ENCODE results near the gene PRDM8.
"Not testable (repeated sequence)": the region's sequence is repeated elsewhere in the genome, so short reads cannot be mapped to it uniquely, and the experiment has no call there.

Gene PRDM8

DNA sequence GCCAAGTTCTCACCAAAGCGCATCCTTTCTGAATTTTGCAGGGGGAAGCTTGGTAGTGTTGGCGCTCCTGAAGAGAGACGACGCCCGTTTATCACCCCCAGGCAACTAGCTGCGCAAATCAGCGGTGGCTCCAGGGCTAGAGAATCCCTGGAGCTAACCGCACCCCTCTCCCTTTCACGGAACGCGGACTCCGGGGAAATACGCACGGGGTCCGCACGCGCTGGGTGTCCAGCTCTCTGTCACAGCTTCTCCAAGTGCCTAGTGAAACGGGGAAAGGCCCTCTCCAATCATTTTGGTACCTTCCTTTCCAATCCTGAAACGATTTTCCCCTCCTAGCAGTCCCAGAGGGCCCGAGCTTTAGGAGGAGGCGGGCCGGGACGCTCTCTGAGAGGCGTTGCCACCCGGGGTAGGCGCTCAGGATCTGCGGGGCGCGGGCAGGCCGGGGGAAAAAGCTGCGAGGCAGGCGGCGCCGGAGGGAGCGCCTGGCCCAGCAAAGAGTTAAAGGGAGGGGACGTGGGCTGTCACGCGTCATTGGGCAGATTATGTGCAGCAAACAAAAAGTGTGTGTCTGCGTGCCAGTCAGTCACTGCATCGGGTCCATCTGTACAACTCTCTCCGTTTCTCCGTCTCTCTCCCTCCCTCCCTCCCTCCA is at the start of gene PRDM8:
PRDM8 (plus strand) TSS at position 582 of the 652 bp plus-strand sequence. CDS start 2,578 bp downstream, outside the sequence.
- no peak for DNase-seq (ENCODE audit: low read depth)

DNA sequence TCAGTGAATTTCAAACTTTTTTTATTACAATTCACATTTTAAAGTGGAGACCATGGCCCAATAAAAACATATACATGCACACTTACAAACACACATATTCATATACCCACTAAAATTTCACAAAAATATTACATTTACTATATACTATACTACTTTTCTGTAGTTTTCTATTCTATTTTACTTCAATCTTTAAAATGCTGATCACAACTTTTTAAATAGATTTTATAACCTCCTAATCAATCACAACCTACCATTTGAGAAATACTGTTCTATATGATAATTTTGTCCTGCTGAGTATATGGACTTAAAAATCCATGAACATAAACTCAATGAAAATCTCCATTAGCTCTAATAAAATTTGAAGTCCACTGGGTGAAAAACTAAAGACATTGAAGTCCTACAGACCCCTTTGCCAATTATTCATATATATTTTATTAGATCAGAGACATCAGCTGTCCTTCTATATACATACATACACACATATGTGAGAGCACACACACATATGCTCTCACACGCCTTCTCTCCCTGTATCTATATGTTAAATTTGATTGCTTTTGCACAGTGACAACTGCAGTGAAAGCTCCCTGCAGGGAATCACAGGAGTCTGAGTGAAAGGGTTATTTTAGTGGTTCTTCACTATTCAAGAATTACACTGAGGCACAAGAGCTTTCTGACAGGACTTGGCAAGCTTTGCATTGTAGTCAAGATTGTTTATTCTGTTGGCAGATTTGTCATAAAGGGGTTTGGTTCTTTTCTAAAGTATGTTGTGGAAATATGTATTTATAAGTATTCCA is 46.7 kb upstream of the PRDM8 start:
- DNase-seq (ENCODE audit: low read depth): no peak

- DNase-seq (ENCODE audit: low read depth): no peak
These were observed 45.3 kb upstream of the PRDM8 start for GRCh38 chr4:80151981-80152380.

- DNase-seq (ENCODE audit: low read depth): no peak
These were observed 43.3 kb upstream of the PRDM8 start for GRCh38 chr4:80153874-80154544.

DNA sequence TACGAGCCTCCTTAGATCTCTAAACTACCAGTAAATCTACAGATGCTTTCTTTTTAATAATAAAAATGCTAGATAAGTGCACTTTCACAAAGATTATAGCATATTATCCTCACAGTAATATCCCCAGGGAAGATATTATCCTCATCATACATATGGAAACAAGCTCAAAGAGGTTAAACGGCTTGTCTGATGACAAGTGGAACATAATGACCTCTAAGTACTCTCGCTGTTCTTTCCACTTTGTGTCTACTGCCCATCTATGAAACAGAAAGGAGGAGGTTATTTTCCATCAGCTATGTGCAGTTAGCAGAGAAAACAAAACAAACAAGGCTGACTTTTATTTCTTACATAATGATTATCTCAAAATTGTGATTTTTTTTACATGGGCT is 42.8 kb upstream of the PRDM8 start:
- no peak for DNase-seq (ENCODE audit: low read depth)

DNA sequence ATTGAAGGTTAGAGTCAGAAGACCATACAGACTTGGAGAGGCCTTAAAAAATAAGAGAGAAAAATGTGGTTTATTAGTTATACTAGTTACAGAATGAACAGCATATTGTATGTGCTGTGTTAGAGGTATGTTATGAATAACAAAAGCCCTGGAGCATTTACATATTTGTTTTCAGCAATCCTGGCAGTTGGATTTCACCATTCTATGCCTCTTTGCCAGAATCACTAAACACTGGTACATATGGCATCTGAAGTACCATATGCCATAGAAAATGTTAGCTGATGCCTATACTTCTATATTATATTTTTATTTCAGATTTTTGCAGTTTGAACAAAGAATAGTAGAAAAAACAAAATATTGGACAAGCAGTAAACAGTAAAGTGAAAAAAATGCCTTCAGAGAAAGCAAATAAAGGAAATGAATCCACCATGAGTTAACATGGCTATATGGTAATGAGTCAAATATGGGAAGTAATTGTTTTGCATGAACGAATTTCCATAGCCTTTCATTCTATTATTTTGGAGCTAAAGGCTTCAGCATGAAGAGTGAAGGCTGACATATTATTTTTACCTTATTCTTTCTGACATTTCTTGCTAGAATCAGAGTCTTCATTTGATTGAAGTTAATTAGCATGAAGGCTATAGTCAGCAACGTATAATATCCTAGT is 41.9 kb upstream of the PRDM8 start:
- DNase-seq (ENCODE audit: low read depth): no peak

GRCh38 chr4:80156410-80156809 is 40.9 kb upstream of the PRDM8 start:
- DNase-seq (ENCODE audit: low read depth): no peak

GRCh38 chr4:80161413-80162058 is 35.8 kb upstream of the PRDM8 start:
- no peak for DNase-seq (ENCODE audit: low read depth)

GRCh38 chr4:80162418-80162817 is 34.9 kb upstream of the PRDM8 start:
- no peak for DNase-seq (ENCODE audit: low read depth)

- no peak for DNase-seq (ENCODE audit: low read depth)
These were observed 31.4 kb upstream of the PRDM8 start for GRCh38 chr4:80165855-80166254.

DNA sequence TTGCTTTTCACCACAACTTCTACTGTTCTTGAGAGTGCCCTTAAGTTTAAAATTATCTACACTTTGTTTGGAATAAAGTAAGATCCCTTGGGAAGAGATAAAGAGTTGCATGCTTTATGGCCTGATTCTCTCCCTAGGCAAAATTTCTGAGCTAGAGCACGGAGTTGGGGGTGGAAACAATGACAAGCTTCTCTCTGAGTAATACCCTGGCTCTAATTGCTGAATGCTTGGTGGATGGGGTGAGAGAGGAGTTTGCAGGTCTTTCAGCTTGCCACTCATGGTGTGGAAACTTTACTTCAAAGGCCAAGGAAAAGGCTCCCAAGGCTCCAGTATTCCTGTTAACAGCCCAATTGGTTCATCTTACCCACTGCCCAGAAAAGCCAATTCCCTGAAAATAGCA is 26.1 kb upstream of the PRDM8 start:
- no peak for DNase-seq (ENCODE audit: low read depth)

DNA sequence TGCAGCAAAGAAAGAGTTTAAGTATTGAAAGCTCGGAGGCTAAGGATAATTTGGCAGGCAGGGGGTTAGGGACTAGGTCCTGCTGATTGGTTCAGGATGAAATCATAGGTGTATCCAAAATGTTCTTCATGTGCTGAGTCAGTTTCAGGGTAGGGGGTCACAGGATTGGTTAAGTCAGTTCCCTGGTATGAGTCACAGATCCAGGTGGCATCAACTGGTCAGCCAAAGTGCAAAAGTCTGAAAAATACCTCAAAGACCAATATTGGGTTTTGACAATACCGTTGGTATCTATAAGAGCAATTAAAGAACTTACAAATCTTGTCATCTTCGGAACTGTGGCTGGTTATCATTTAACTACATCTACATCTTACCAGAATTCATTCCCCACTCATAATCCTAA is 25.6 kb upstream of the PRDM8 start:
- no peak for DNase-seq (ENCODE audit: low read depth)

DNA sequence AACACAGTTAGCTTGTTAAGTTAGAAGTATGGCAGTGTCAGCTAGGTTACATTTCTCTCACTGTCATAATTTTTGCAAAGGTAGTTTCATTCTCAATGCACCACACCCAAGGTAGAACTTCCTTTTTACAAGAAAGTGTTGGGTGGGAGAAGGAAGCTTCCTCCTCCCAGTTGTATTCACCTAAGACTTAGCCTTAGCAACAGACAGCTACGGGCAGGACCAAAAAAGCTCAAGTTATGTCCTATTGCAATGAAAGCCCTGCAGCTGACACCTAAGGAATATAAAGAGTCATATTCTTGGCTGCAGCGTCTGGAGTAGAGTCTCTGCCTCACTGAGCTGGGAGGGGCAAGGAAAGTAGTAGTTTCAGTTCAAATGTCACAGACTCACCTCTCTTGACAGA is 25.1 kb upstream of the PRDM8 start:
- no peak for DNase-seq (ENCODE audit: low read depth)

GRCh38 chr4:80173401-80173800 is 23.9 kb upstream of the PRDM8 start:
- DNase-seq (ENCODE audit: low read depth): peak; percentile 36

GRCh38 chr4:80173841-80174240 is 23.5 kb upstream of the PRDM8 start:
- no peak for DNase-seq (ENCODE audit: low read depth)

DNA sequence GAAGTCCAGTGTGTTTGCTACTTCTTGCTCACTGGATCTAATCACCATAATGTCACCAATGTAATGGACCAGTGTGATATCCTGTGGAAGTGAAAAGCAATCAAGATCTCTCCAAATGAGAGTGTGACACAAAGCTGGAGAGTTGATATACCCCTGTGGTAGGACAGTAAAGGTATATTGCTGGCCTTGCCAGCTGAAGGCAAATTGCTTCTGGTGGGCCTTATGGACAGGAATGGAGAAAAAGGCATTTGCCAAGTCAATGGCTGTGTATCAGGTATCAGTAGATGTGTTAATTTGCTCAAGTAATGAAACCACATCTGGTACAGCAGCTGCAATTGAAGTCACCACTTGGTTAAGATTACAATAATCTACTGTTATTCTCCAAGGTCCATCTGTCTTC is 19.5 kb upstream of the PRDM8 start:
- DNase-seq (ENCODE audit: low read depth): not testable (repeated sequence)

DNA sequence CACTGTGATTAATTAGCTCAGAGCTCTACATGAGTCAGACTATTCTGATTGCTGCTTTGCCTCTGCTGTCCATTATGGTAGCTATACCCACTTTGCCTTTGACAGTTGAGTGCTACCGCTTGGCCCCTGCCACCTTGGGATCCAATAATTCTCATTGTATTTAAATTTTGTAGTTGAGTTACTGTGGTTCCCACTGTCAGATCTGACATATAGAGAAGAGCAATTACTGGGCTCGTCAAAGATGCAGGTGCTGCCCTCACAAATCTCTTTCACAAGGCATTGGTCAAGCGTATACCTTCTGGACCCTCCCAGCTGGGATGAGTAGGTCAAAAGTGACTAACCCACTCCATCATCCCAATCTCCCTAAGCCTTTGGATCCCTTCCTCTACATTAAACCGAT is 18.3 kb upstream of the PRDM8 start:
- no peak for DNase-seq (ENCODE audit: low read depth)

GRCh38 chr4:80179637-80180161 is 17.6 kb upstream of the PRDM8 start:
- DNase-seq (ENCODE audit: low read depth): no peak

- no peak for DNase-seq (ENCODE audit: low read depth)
These were observed 16.6 kb upstream of the PRDM8 start for GRCh38 chr4:80180743-80181142.

GRCh38 chr4:80182237-80182866 is 15.0 kb upstream of the PRDM8 start:
- no peak for DNase-seq (ENCODE audit: low read depth)

All from stimulated activated CD8-positive, alpha-beta memory T cell treated with anti-CD3 and anti-CD28 coated beads, Interleukin-12 subunit alpha, Interleukin-12 subunit beta, amount 100 ng/mL, for 1 hour (primary cell).